HepG2 (cell line): ENCODE data around the gene ZNF148. TPM values are rescaled to one million over a fixed set of nuclear protein-coding genes. Genes with fewer than 3 reads are reported as not detected.

Experiments
- ATAC-seq: fragments of 200-7000 bp; cut with Tn5 transposase; 3 replicates; pipeline ENCODE4 v1.9.1; 2020; ENCODE audit warnings: mild to moderate bottlenecking, moderate library complexity
- BruUV-seq: library from RNA; stranded (reverse); fragments of 400-500 nt; replicated peaks from 2 replicates; lab custom pipeline; 2021; lab: Mats Ljungman, UMichigan
- CTCF ChIA-PET: fragments of 300-600 bp; formaldehyde crosslinking; extraction: SDS; loops from one replicate; lab custom pipeline; 2021; ENCODE audit warnings: low total read pairs, inconsistent platforms, low intra/inter-chr PET ratio; lab: Yijun Ruan, JAX
- POLR2A ChIA-PET: fragments of 350-600 bp; sonication (Branson Sonifier 250); formaldehyde crosslinking; loops from one replicate; lab custom pipeline; 2020; ENCODE audit warnings: antibody characterized with exemption, inconsistent platforms; lab: Yijun Ruan, JAX
- DNase-seq: peaks from one replicate; pipeline ENCODE4 v3.0.0-alpha.2; 2015; ENCODE audit warnings: low spot score
- FAIRE-seq: peaks from 3 replicates; lab custom pipeline; 2011; peaks lifted over from hg19 to GRCh38; lab: Jason Lieb, UNC
- H2AFZ ChIP-seq: one replicate; pipeline ENCODE4 v1.6.1; 2011; ENCODE audit warnings: low read length, inconsistent platforms
- H3K27ac ChIP-seq: fragments of 300-600 bp; 3 replicates; pipeline ENCODE4 v1.8.0; 2011; ENCODE audit warnings: mixed run types, mild to moderate bottlenecking, mixed read lengths, low read length, inconsistent platforms; ENCODE audit not compliant: insufficient read depth; ENCODE audit errors: extremely low read length
- H3K27me3 ChIP-seq, 2 experiments: fragments of 200-600 bp in 1 of 2; 2 replicates in 1 of 2; 3 replicates in 1 of 2; pipeline versions ENCODE4 v1.6.0 to v1.8.0; 2011; ENCODE audit warnings: low read length in 2 of 2, mild to moderate bottlenecking in 2 of 2, moderate library complexity in 2 of 2, inconsistent platforms in 1 of 2; ENCODE audit not compliant: insufficient read depth in 2 of 2, control insufficient read depth in 1 of 2
- H3K36me3 ChIP-seq, 2 experiments: fragments of 200-600 bp in 1 of 2; replicated peaks in 1 of 2; 2 replicates in 1 of 2; 3 replicates in 1 of 2; pipeline versions ENCODE4 v1.5.1 to v1.8.0; 2011; ENCODE audit warnings: low read length in 2 of 2, inconsistent platforms in 1 of 2; ENCODE audit not compliant: insufficient read depth in 2 of 2, control insufficient read depth in 1 of 2
- H3K4me1 ChIP-seq: 2 replicates; pipeline ENCODE4 v1.5.1; 2012; ENCODE audit warnings: low read length, inconsistent platforms; ENCODE audit not compliant: insufficient read depth
- H3K4me2 ChIP-seq: 2 replicates; pipeline ENCODE4 v1.6.0; 2011; ENCODE audit warnings: low read depth, low read length, inconsistent platforms
- H3K4me3 ChIP-seq, 3 experiments: fragments of 200-600 bp in 1 of 3; sonication (generic), shearing (Covaris generic) in 1 of 3; replicated peaks in 1 of 3; 2 replicates each; pipeline ENCODE4 v1.5.1; 2011 to 2016; ENCODE audit warnings: low read length in 3 of 3, inconsistent platforms in 2 of 3, low read depth in 2 of 3, mild to moderate bottlenecking in 2 of 3, control low read depth in 1 of 3, mixed read lengths in 1 of 3; ENCODE audit not compliant: insufficient read depth in 1 of 3
- H3K79me2 ChIP-seq: one replicate; pipeline ENCODE4 v1.6.1; 2011; ENCODE audit warnings: low read length, inconsistent platforms; ENCODE audit not compliant: insufficient read depth
- H3K9ac ChIP-seq: 2 replicates; pipeline ENCODE4 v1.6.0; 2011; ENCODE audit warnings: mild to moderate bottlenecking, low read depth, low read length, inconsistent platforms; ENCODE audit not compliant: insufficient read depth
- H3K9me3 ChIP-seq: 2 replicates; pipeline ENCODE4 v1.5.1; 2012; ENCODE audit warnings: mild to moderate bottlenecking, low read length
- H4K20me1 ChIP-seq: 2 replicates; pipeline ENCODE4 v1.6.0; 2011; ENCODE audit warnings: inconsistent platforms, mild to moderate bottlenecking, low read length, moderate library complexity; ENCODE audit not compliant: insufficient read depth
- FOSL1 ChIP-seq: sonication (generic); formaldehyde crosslinking; IDR thresholded peaks from 2 replicates; pipeline ENCODE4 v1.9.0; 2021; ENCODE audit warnings: missing genetic modification reagents, borderline replicate concordance
- MAF1 ChIP-seq: sonication (generic); formaldehyde crosslinking; IDR thresholded peaks from 2 replicates; pipeline ENCODE4 v1.5.0; 2020; ENCODE audit warnings: missing genetic modification reagents, borderline replicate concordance
- MYNN ChIP-seq: sonication (generic); formaldehyde crosslinking; IDR thresholded peaks from 2 replicates; pipeline ENCODE4 v1.4.0; 2020; ENCODE audit warnings: mild to moderate bottlenecking, low read depth, missing genetic modification reagents
- NONO ChIP-seq, 2 experiments: fragments of 450-650 bp in 1 of 2; sonication (generic) in 1 of 2; formaldehyde crosslinking in 1 of 2; IDR thresholded peaks in 1 of 2; conservative IDR thresholded peaks in 1 of 2; 2 replicates each; pipeline versions ENCODE4 v1.6.1 to v1.8.0; 2017 to 2022; ENCODE audit warnings: mild to moderate bottlenecking in 1 of 2, missing genetic modification reagents in 1 of 2, moderate library complexity in 1 of 2
- NRL ChIP-seq: sonication (generic); formaldehyde crosslinking; IDR thresholded peaks from 2 replicates; pipeline ENCODE4 v1.5.0; 2020; ENCODE audit warnings: missing genetic modification reagents, mild to moderate bottlenecking, moderate library complexity, borderline replicate concordance
- TBX3 ChIP-seq: fragments of 450-650 bp; IDR thresholded peaks from 2 replicates; pipeline ENCODE4 v1.6.1; 2017; ENCODE audit warnings: antibody characterized with exemption, mild to moderate bottlenecking, inconsistent platforms, borderline replicate concordance
- USF2 ChIP-seq, 2 experiments: sonication (generic) in 1 of 2; formaldehyde crosslinking in 1 of 2; IDR thresholded peaks; 2 replicates each; pipeline versions ENCODE4 v1.5.1 to v1.6.1; 2011 to 2020; ENCODE audit warnings: borderline replicate concordance in 1 of 2, low read depth in 1 of 2, low read length in 1 of 2, mild to moderate bottlenecking in 1 of 2, missing genetic modification reagents in 1 of 2, moderate library complexity in 1 of 2
- ZKSCAN1 ChIP-seq: fragments of 150-350 bp; IDR thresholded peaks from 2 replicates; pipeline ENCODE4 v1.6.1; 2014; ENCODE audit warnings: low read length
- ZNF142 ChIP-seq: sonication (generic); formaldehyde crosslinking; IDR thresholded peaks from 2 replicates; pipeline ENCODE4 v1.4.0; 2020; ENCODE audit warnings: missing genetic modification reagents
- ZNF205 ChIP-seq: IDR thresholded peaks from 2 replicates; pipeline ENCODE4 v1.6.1; 2018; ENCODE audit warnings: missing biosample characterization, missing genetic modification reagents
- ZNF264 ChIP-seq: sonication (generic); formaldehyde crosslinking; IDR thresholded peaks from 2 replicates; pipeline ENCODE4 v1.4.0; 2020; ENCODE audit warnings: missing genetic modification reagents
- ZNF839 ChIP-seq: sonication (generic); formaldehyde crosslinking; IDR thresholded peaks from 2 replicates; pipeline ENCODE4 v1.4.0; 2020; ENCODE audit warnings: missing genetic modification reagents, mild to moderate bottlenecking, borderline replicate concordance
- ZSCAN30 ChIP-seq: sonication (generic); formaldehyde crosslinking; IDR thresholded peaks from 2 replicates; pipeline ENCODE4 v1.5.0; 2020; ENCODE audit warnings: mild to moderate bottlenecking, missing genetic modification reagents
- WGBS: methylation state at CpG from one replicate; pipeline ENCODE4 v1.1.6; 2017; ENCODE audit warnings: low lambda C conversion rate; 5-methylcytosine and 5-hydroxymethylcytosine counted together
- in situ Hi-C: cut with HindIII; loops from 2 replicates; pipeline ENCODE4 v1.10.0; 2017; ENCODE audit warnings: low pct_unique_long_range_greater_than_20kb; ENCODE audit not compliant: extremely low pct_ligation_motif_present
- intact Hi-C: fragments of 100-400 bp; cut with micrococcal nuclease; formaldehyde crosslinking; loops from one replicate; pipeline ENCODE4 v1.10.0; 2022; ENCODE audit not compliant: unreplicated experiment
- polyA plus RNA-seq, 8 experiments: library from polyadenylated mRNA; depleted of rRNA in 3 of 8; stranded (reverse) in 7 of 8; unstranded in 1 of 8; fragments of >200 nt; fragmentation: Illumina TruSeq in 4 of 8; extraction: Trizol in 4 of 8; gene quantifications; 2 replicates each; pipeline versions ENCODE4 v1.2.1 to v1.2.3, GENCODE V29; 2011 to 2016; ENCODE audit warnings: low read depth in 4 of 8, missing spikeins in 1 of 8, mixed read lengths in 1 of 8; ENCODE audit not compliant: insufficient read depth in 1 of 8
- total RNA-seq, 5 experiments: library from RNA; depleted of rRNA; stranded (reverse); fragments of >200 nt; fragmentation: Illumina TruSeq; extraction: Trizol; gene quantifications; 2 replicates each; pipeline ENCODE4 v1.2.3, GENCODE V29; 2016; ENCODE audit warnings: low read depth in 1 of 5

Gene ZNF148
- total and polyA plus RNA-seq, 2 of the 13 experiments (the other 11 are each of a cell fraction or from before 2014, with no cell fraction given), result 10.6 to 36.1 TPM

DNA sequence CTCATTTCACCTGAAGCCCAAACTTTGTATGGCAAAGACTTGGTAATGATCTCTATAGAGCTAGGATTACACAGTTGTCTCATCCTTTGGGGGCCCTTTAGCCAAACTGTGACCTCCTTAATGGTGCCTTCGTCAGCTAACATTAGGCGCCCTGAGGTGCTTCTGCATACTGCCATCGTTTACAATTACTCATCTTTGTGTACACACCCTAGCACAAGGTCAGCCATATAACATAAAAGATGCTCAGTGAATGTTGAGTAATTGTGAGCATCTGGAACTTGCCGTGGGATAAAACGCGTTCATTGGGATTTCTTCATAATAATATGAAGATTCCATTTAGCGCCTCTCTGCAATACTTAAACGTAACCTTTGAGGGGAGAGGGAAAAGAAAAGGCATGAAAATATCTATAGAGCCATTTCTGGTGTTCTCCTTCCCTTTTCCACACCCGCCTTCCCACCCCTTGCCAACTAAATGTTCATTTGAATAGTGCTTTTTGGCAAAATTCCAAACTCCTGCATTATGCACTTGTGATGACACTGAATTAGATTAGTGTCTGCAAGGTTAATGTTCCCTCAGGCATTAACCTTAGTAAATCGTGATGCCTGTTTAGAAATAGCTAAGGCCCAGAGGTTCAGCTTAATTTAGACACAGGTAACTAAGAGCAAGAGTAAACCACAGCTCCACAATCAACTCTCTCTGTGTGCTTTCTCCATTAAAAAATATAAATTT is 990 bp upstream of the ZNF148 start (continued):
- no peak for TF ChIP-seq ZNF264 (CRISPR knock-in tag)
- TF ChIP-seq ZNF839, result no peak
- no peak for TF ChIP-seq ZSCAN30
- TF ChIP-seq MAF1 (CRISPR knock-in tag), result no peak

DNA sequence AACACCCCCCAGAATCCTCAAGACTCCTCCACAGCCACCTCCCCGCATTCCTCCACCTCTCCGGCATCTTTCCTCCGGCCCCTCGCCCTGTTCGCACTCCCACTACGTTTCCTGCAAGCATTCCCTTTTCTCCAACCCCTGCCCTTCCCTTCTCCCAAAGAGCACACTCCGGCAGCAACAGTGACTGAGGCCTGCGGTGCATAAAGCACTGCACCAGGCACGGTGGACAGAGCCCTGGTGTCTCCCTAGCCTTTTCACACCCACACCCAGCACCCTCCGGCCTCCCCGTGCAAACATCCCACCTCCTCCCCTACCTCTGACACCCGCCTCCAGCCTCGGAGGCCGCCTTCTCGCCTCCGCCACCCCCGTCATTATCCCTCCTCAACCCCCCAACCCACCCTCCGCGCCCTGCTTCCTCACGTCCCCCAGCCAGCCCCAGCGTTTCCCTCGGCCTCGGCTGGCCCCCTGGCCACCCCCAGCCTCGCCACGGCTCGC is 577 bp downstream of the ZNF148 start:
- Histone ChIP-seq H3K27ac (peak overlapping the region; percentile 97), H4K20me1 (peaks cover 6% of the 10 kb centered on the region; the same call in 1 of the 2 replicates), H2AFZ (no peak overlapping the region), H3K9ac (peak overlapping the region; percentile 98), H3K4me3 (peak overlapping the region; percentile 88 to 100 (median 90)), H3K27me3 (peaks cover 0 to 5% of the 10 kb centered on the region in 2 experiments; a peak in 1 of 5 replicates), H3K9me3 (no peaks in the 10 kb centered on the region), H3K4me2 (peak overlapping the region; percentile 85), H3K36me3 (no peaks in the 10 kb centered on the region), H3K4me1 (peaks cover 63% of the 10 kb centered on the region), H3K79me2 (peaks cover 50% of the 10 kb centered on the region)
- in situ Hi-C loops, result no loop called here
- BruUV-seq, result no TSS peak
- CTCF ChIA-PET, result no interaction called here
- DNase-seq (peak; percentile 43), ATAC-seq (peak; percentile 71), FAIRE-seq (no peak)
- 2% methylated on average over 25 of the region's 26 CpGs for WGBS
- POLR2A ChIA-PET, result interaction anchor here (0.9 to 1.9 kb wide), 10 partner anchors 9 to 221 kb away, joined by 3 to 19 read pairs (median 6); partner anchors contain the start of gene OSBPL11
- intact Hi-C loops, result no loop called here
- TF ChIP-seq ZKSCAN1 (no peak), TBX3 (no peak; the same call in 1 of the 2 replicates), USF2 (IDR thresholded peaks at IDR 0.05; ENCODE audit: low read depth, low read length) (no peak), USF2 (CRISPR knock-in tag; IDR thresholded peaks at IDR 0.05; ENCODE audit: borderline replicate concordance) (no peak), NRL (CRISPR knock-in tag) (no peak), ZNF142 (no peak), MYNN (no peak), FOSL1 (CRISPR knock-in tag) (no peak), NONO (IDR thresholded peaks at IDR 0.05) (no peak), NONO (CRISPR knock-in tag; conservative IDR thresholded peaks at IDR 0.05) (no peak), ZNF205 (CRISPR knock-in tag) (no peak)
